DMS153 treated with DMSO at 0.1 percent for 48 hours (cell line): ENCODE results near the gene PCSK9.

Experiments
- DNase-seq: peaks from one replicate; lab custom pipeline; 2025; ENCODE audit not compliant: unreplicated experiment; lab: John Stamatoyannopoulos, UW

PCSK9 gene

GRCh38 chr1:55043011-55043410 is 3.7 kb downstream of the PCSK9 start:
- no peak for DNase-seq

GRCh38 chr1:55043726-55044125 is 4.4 kb downstream of the PCSK9 start:
- DNase-seq, result no peak

- DNase-seq, result no peak
These were observed 5.5 kb downstream of the PCSK9 start for GRCh38 chr1:55044617-55045397.

GRCh38 chr1:55045430-55045829 is 6.1 kb downstream of the PCSK9 start:
- no peak for DNase-seq

GRCh38 chr1:55046871-55047270 is 7.5 kb downstream of the PCSK9 start:
- DNase-seq, result no peak

GRCh38 chr1:55047611-55048010 is 8.3 kb downstream of the PCSK9 start:
- no peak for DNase-seq

GRCh38 chr1:55048453-55049270 is 9.3 kb downstream of the PCSK9 start:
- DNase-seq, result no peak

- no peak for DNase-seq
These were observed 10.0 kb downstream of the PCSK9 start for GRCh38 chr1:55049271-55049913.

- no peak for DNase-seq
These were observed 10.5 kb downstream of the PCSK9 start for GRCh38 chr1:55049914-55050278.

- DNase-seq, result no peak
These were observed 10.9 kb downstream of the PCSK9 start for GRCh38 chr1:55050283-55050682.

- DNase-seq, result no peak
These were observed 11.8 kb downstream of the PCSK9 start for GRCh38 chr1:55051169-55051568.

- DNase-seq, result no peak
These were observed 12.3 kb downstream of the PCSK9 start for GRCh38 chr1:55051621-55052020.

- no peak for DNase-seq
These were observed 13.1 kb downstream of the PCSK9 start for GRCh38 chr1:55052221-55053142.

- DNase-seq, result no peak
These were observed 14.1 kb downstream of the PCSK9 start for GRCh38 chr1:55053265-55053954.

GRCh38 chr1:55054396-55054795 is 15.0 kb downstream of the PCSK9 start:
- DNase-seq, result no peak

GRCh38 chr1:55055084-55055882 is 15.9 kb downstream of the PCSK9 start:
- no peak for DNase-seq

GRCh38 chr1:55055951-55056631 is 16.7 kb downstream of the PCSK9 start:
- no peak for DNase-seq

- DNase-seq, result no peak
These were observed 17.3 kb downstream of the PCSK9 start for GRCh38 chr1:55056632-55056992.
